Upper lobe of left lung (tissue), 6 donors: ENCODE results near the gene KRTAP3-3. TPM values are rescaled to one million over a fixed set of nuclear protein-coding genes. Genes with fewer than 3 reads are reported as not detected.

Experiments
- ATAC-seq, 2 donors: fragments of 200-7000 bp; cut with Tn5 transposase; one replicate each; pipeline ENCODE4 v1.9.1; 2022; ENCODE audit warnings: mild to moderate bottlenecking in 2 of 2, moderate library complexity in 2 of 2; ENCODE audit not compliant: low FRiP score in 2 of 2
- DNase-seq, 2 donors: peaks; one replicate each; pipeline ENCODE4 v3.0.0-alpha.2; 2019 to 2020
- H3K27ac ChIP-seq, 4 donors: fragments of 200-600 bp; sonication (generic); one replicate each; pipeline ENCODE4 v1.5.1; 2016 to 2019
- H3K27me3 ChIP-seq, 4 donors: fragments of 200-600 bp; sonication (generic); one replicate each; pipeline ENCODE4 v1.5.1; 2017 to 2019
- H3K36me3 ChIP-seq, 4 donors: fragments of 200-600 bp; sonication (generic); one replicate each; pipeline ENCODE4 v1.5.1; 2016 to 2019
- H3K4me1 ChIP-seq, 4 donors: fragments of 200-600 bp; sonication (generic); one replicate each; pipeline ENCODE4 v1.5.1; 2018 to 2019
- H3K4me3 ChIP-seq, 4 donors: fragments of 200-600 bp; sonication (generic); one replicate each; pipeline ENCODE4 v1.5.1; 2017 to 2019; ENCODE audit warnings: mild to moderate bottlenecking in 2 of 4, moderate library complexity in 1 of 4
- H3K9me3 ChIP-seq, 4 donors: fragments of 200-600 bp; sonication (generic); one replicate each; pipeline ENCODE4 v1.5.1; 2018 to 2019
- CTCF ChIP-seq, 6 experiments: fragments of 450-650 bp in 4 of 6; fragments of 200-600 bp in 2 of 6; sonication (generic) in 2 of 6; IDR thresholded peaks; one replicate each; pipeline ENCODE4 v1.5.1; 2016 to 2019; ENCODE audit warnings: antibody characterized with exemption in 6 of 6
- EP300 ChIP-seq, 4 donors: sonication (generic); formaldehyde crosslinking; IDR thresholded peaks; one replicate each; pipeline ENCODE4 v1.5.1; 2017; ENCODE audit warnings: antibody characterized with exemption in 4 of 4, control low read depth in 2 of 4
- POLR2A ChIP-seq, 4 donors: fragments of 450-650 bp; IDR thresholded peaks; one replicate each; pipeline ENCODE4 v1.5.1; 2016 to 2017; ENCODE audit warnings: antibody characterized with exemption in 4 of 4, mild to moderate bottlenecking in 2 of 4
- POLR2AphosphoS5 ChIP-seq, 2 donors: sonication (generic); formaldehyde crosslinking; IDR thresholded peaks; one replicate each; pipeline ENCODE4 v1.5.1; 2017; ENCODE audit warnings: antibody characterized with exemption in 2 of 2
- WGBS, 2 donors: methylation state at CpG; one replicate each; pipeline ENCODE4 v1.1.5; 2017 to 2018; 5-methylcytosine and 5-hydroxymethylcytosine counted together
- small RNA-seq, 4 donors: library from RNA; depleted of rRNA; stranded (forward); fragments of <200 nt; gene quantifications; one replicate each; pipeline ENCODE3, GENCODE V24; 2016
- total RNA-seq, 6 donors: library from RNA; depleted of rRNA in 4 of 6; stranded (reverse); fragments of >200 nt in 4 of 6; gene quantifications; one replicate each; pipeline versions ENCODE4 v1.1.0 to v1.2.1, GENCODE V29; 2016 to 2021
- donor health status: DM: no; HTN: no; CAD: no; lungs with moderate emphysema.
- donor health status: DM: no; HTN: yes; CAD: no; lungs with severe emphysema.

KRTAP3-3 gene
- total RNA-seq, 6 donors from 2014 or later, result not detected

GRCh38 chr17:40947929-40948328 is 46.0 kb downstream of the KRTAP3-3 start:
- Histone ChIP-seq H3K27ac (no peak overlapping the region), H3K27me3 (no peaks in the 10 kb centered on the region), H3K36me3 (no peaks in the 10 kb centered on the region), H3K4me1 (no peaks in the 10 kb centered on the region), H3K4me3 (no peak overlapping the region), H3K9me3 (no peaks in the 10 kb centered on the region)
- ATAC-seq (no peak), DNase-seq (no peak)
- TF ChIP-seq CTCF (IDR thresholded peaks at IDR 0.05), result no peak
- TF ChIP-seq POLR2A (IDR thresholded peaks at IDR 0.05), result no peak
- no peak for TF ChIP-seq POLR2AphosphoS5 (IDR thresholded peaks at IDR 0.05)
- no peak for TF ChIP-seq EP300 (IDR thresholded peaks at IDR 0.05)
- WGBS, 2 donors, result 72 to 80% methylated on average over 2 of the region's 2 CpGs

GRCh38 chr17:40945414-40945813 is 48.5 kb downstream of the KRTAP3-3 start:
- ATAC-seq (no peak), DNase-seq (no peak)
- H3K27ac ChIP-seq, result no peak overlapping the region
- TF ChIP-seq EP300 (IDR thresholded peaks at IDR 0.05) (no peak), CTCF (IDR thresholded peaks at IDR 0.05) (no peak), POLR2A (IDR thresholded peaks at IDR 0.05) (no peak), POLR2AphosphoS5 (IDR thresholded peaks at IDR 0.05) (no peak)
- H3K27me3 ChIP-seq, result no peaks in the 10 kb centered on the region
- H3K4me1 ChIP-seq, result no peaks in the 10 kb centered on the region
- no peaks in the 10 kb centered on the region for H3K9me3 ChIP-seq
- H3K4me3 ChIP-seq, result no peak overlapping the region
- WGBS, 2 donors, result 87 to 92% methylated on average over 6 of the region's 6 CpGs
- no peaks in the 10 kb centered on the region for H3K36me3 ChIP-seq

GRCh38 chr17:40944531-40944930 is 49.4 kb downstream of the KRTAP3-3 start:
- TF ChIP-seq CTCF (IDR thresholded peaks at IDR 0.05) (no peak), EP300 (IDR thresholded peaks at IDR 0.05) (no peak), POLR2AphosphoS5 (IDR thresholded peaks at IDR 0.05) (no peak), POLR2A (IDR thresholded peaks at IDR 0.05) (no peak)
- H3K27me3 ChIP-seq, result no peaks in the 10 kb centered on the region
- H3K9me3 ChIP-seq, result no peaks in the 10 kb centered on the region
- no peaks in the 10 kb centered on the region for H3K36me3 ChIP-seq
- WGBS, 2 donors, result 44 to 48% methylated on average over 1 of the region's 1 CpG
- DNase-seq (no peak), ATAC-seq (no peak)
- H3K27ac ChIP-seq, result no peak overlapping the region
- no peak overlapping the region for H3K4me3 ChIP-seq
- no peaks in the 10 kb centered on the region for H3K4me1 ChIP-seq

Small RNA genes within 50 kb of the gene (small RNA-seq; reads per million reads assigned to genes)
- gene KRTAP3-4P, result 0 reads per million in 4 donors

Other genes starting within 250 kb of the KRTAP3-3 start
- gene KRT25, start 238.8 kb downstream of the KRTAP3-3 start, total RNA-seq, result not detected
- gene KRT26, start 222.0 kb downstream of the KRTAP3-3 start, total RNA-seq, result not detected
- gene KRT27, start 211.6 kb downstream of the KRTAP3-3 start, total RNA-seq, result 1 to 10 TPM in 1 of 6 donors, under 1 TPM in 3, not detected in 2; 0.24 to 1.4 (median 0.65) TPM
- not detected for gene KRT28, start 194.2 kb downstream of the KRTAP3-3 start, total RNA-seq
- 10 to 100 TPM in 4 of 6 donors, 1 to 10 TPM in 2; 4.2 to 35.0 (median 13.5) TPM for gene KRT10, start 171.6 kb downstream of the KRTAP3-3 start, total RNA-seq
- gene KRT12, start 126.9 kb downstream of the KRTAP3-3 start, total RNA-seq, result not detected
- under 1 TPM in 2 of 6 donors, not detected in 4; 0.31 to 0.37 TPM for gene KRT20, start 108.9 kb downstream of the KRTAP3-3 start, total RNA-seq
- gene KRT23, start 56.5 kb downstream of the KRTAP3-3 start, total RNA-seq, result 10 to 100 TPM in 1 of 6 donors, 1 to 10 TPM in 4, under 1 TPM in 1; 0.49 to 10.7 (median 3.1) TPM
- gene KRT39, start 27.2 kb downstream of the KRTAP3-3 start, total RNA-seq, result not detected
- under 1 TPM in 1 of 6 donors, not detected in 5; 0.24 TPM for gene KRT40, start 9.8 kb downstream of the KRTAP3-3 start, total RNA-seq
- not detected for gene KRTAP3-2, start 5.7 kb upstream of the KRTAP3-3 start, total RNA-seq
- not detected for gene KRTAP3-1, start 15.0 kb upstream of the KRTAP3-3 start, total RNA-seq
- gene KRTAP1-5, start 33.0 kb upstream of the KRTAP3-3 start, total RNA-seq, result not detected
- gene KRTAP1-4, start 36.0 kb upstream of the KRTAP3-3 start, total RNA-seq, result not detected
- not detected for gene KRTAP1-3, start 40.7 kb upstream of the KRTAP3-3 start, total RNA-seq
- gene KRTAP1-1, start 47.3 kb upstream of the KRTAP3-3 start, total RNA-seq, result not detected
- gene KRTAP2-1, start 53.2 kb upstream of the KRTAP3-3 start, total RNA-seq, result not detected
- not detected for gene KRTAP2-2, start 61.1 kb upstream of the KRTAP3-3 start, total RNA-seq
- not detected for gene KRTAP2-3, start 66.0 kb upstream of the KRTAP3-3 start, total RNA-seq
- not detected for gene KRTAP2-4, start 71.7 kb upstream of the KRTAP3-3 start, total RNA-seq
- not detected for gene KRTAP4-7, start 90.0 kb upstream of the KRTAP3-3 start, total RNA-seq
- gene KRTAP4-8, start 104.0 kb upstream of the KRTAP3-3 start, total RNA-seq, result not detected
- gene KRTAP4-16, start 108.0 kb upstream of the KRTAP3-3 start, total RNA-seq, result not detected
- gene KRTAP4-9, start 111.2 kb upstream of the KRTAP3-3 start, total RNA-seq, result not detected
- gene KRTAP4-11, start 124.2 kb upstream of the KRTAP3-3 start, total RNA-seq, result not detected
- gene KRTAP4-12, start 130.0 kb upstream of the KRTAP3-3 start, total RNA-seq, result not detected
- gene KRTAP4-6, start 146.4 kb upstream of the KRTAP3-3 start, total RNA-seq, result not detected
- gene KRTAP4-5, start 155.7 kb upstream of the KRTAP3-3 start, total RNA-seq, result not detected
- gene KRTAP4-4, start 166.6 kb upstream of the KRTAP3-3 start, total RNA-seq, result not detected
- not detected for gene KRTAP4-3, start 174.1 kb upstream of the KRTAP3-3 start, total RNA-seq
- not detected for gene KRTAP4-2, start 184.1 kb upstream of the KRTAP3-3 start, total RNA-seq
- gene KRTAP4-1, start 190.7 kb upstream of the KRTAP3-3 start, total RNA-seq, result not detected
- not detected for gene KRTAP9-1, start 195.7 kb upstream of the KRTAP3-3 start, total RNA-seq
- not detected for gene KRTAP9-2, start 232.5 kb upstream of the KRTAP3-3 start, total RNA-seq
- not detected for gene KRTAP9-3, start 238.3 kb upstream of the KRTAP3-3 start, total RNA-seq
- gene KRTAP9-8, start 243.8 kb upstream of the KRTAP3-3 start, total RNA-seq, result not detected